ENCODE results near the gene RGR. TPM values are rescaled to one million over a fixed set of nuclear protein-coding genes. Genes with fewer than 3 reads are reported as not detected.

Gene RGR
- total RNA-seq, 1 experiment from 2014 or later, result not detected

DNA sequence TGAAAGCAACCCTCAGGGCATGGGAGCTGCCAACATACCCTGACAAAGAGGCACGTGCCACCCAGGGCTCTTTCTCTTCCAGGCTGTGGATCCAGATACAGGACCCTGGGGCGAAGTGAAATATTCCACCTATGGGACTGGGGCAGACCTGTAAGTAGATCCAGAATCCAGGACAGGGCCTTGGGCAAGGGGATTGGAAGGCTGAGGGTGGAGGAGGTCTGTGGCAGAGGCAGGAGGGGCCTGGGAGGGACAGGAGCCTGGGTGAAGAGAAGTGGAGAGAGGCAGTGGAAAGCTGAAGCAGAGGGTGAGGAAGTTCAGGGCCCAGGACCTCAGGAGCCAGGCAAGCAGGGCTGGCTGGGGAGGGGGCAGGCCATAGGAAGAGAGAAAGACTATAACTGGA lies 33.3 kb upstream of the RGR start (continued):
- TF ChIP-seq NR3C1 (CRISPR knock-in tag; conservative IDR thresholded peaks at IDR 0.05; ENCODE audit: low read depth), result no peak
- TF ChIP-seq, protein P1, sequence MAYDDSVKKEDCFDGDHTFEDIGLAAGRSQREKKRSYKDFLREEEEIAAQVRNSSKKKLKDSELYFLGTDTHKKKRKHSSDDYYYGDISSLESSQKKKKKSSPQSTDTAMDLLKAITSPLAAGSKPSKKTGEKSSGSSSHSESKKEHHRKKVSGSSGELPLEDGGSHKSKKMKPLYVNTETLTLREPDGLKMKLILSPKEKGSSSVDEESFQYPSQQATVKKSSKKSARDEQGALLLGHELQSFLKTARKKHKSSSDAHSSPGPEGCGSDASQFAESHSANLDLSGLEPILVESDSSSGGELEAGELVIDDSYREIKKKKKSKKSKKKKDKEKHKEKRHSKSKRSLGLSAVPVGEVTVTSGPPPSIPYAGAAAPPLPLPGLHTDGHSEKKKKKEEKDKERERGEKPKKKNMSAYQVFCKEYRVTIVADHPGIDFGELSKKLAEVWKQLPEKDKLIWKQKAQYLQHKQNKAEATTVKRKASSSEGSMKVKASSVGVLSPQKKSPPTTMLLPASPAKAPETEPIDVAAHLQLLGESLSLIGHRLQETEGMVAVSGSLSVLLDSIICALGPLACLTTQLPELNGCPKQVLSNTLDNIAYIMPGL (CRISPR knock-in tag; IDR thresholded peaks at IDR 0.05), result no peak
- TF ChIP-seq TCF7 (CRISPR knock-in tag; IDR thresholded peaks at IDR 0.05; ENCODE audit: low read depth), result no peak
- TF ChIP-seq, protein P2, sequence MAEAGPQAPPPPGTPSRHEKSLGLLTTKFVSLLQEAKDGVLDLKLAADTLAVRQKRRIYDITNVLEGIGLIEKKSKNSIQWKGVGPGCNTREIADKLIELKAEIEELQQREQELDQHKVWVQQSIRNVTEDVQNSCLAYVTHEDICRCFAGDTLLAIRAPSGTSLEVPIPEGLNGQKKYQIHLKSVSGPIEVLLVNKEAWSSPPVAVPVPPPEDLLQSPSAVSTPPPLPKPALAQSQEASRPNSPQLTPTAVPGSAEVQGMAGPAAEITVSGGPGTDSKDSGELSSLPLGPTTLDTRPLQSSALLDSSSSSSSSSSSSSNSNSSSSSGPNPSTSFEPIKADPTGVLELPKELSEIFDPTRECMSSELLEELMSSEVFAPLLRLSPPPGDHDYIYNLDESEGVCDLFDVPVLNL (CRISPR knock-in tag; IDR thresholded peaks at IDR 0.05; ENCODE audit: borderline replicate concordance, low read depth), result no peak
- TF ChIP-seq, protein P3, sequence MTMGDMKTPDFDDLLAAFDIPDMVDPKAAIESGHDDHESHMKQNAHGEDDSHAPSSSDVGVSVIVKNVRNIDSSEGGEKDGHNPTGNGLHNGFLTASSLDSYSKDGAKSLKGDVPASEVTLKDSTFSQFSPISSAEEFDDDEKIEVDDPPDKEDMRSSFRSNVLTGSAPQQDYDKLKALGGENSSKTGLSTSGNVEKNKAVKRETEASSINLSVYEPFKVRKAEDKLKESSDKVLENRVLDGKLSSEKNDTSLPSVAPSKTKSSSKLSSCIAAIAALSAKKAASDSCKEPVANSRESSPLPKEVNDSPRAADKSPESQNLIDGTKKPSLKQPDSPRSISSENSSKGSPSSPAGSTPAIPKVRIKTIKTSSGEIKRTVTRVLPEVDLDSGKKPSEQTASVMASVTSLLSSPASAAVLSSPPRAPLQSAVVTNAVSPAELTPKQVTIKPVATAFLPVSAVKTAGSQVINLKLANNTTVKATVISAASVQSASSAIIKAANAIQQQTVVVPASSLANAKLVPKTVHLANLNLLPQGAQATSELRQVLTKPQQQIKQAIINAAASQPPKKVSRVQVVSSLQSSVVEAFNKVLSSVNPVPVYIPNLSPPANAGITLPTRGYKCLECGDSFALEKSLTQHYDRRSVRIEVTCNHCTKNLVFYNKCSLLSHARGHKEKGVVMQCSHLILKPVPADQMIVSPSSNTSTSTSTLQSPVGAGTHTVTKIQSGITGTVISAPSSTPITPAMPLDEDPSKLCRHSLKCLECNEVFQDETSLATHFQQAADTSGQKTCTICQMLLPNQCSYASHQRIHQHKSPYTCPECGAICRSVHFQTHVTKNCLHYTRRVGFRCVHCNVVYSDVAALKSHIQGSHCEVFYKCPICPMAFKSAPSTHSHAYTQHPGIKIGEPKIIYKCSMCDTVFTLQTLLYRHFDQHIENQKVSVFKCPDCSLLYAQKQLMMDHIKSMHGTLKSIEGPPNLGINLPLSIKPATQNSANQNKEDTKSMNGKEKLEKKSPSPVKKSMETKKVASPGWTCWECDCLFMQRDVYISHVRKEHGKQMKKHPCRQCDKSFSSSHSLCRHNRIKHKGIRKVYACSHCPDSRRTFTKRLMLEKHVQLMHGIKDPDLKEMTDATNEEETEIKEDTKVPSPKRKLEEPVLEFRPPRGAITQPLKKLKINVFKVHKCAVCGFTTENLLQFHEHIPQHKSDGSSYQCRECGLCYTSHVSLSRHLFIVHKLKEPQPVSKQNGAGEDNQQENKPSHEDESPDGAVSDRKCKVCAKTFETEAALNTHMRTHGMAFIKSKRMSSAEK (CRISPR knock-in tag; IDR thresholded peaks at IDR 0.05; ENCODE audit: borderline replicate concordance), result no peak
- TF ChIP-seq, protein P4, sequence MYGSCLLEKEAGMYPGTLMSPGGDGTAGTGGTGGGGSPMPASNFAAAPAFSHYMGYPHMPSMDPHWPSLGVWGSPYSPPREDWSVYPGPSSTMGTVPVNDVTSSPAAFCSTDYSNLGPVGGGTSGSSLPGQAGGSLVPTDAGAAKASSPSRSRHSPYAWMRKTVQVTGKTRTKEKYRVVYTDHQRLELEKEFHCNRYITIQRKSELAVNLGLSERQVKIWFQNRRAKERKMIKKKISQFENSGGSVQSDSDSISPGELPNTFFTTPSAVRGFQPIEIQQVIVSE (CRISPR knock-in tag; IDR thresholded peaks at IDR 0.05; ENCODE audit: borderline replicate concordance), result no peak
- TF ChIP-seq FOXJ3 (CRISPR knock-in tag; IDR thresholded peaks at IDR 0.05; ENCODE audit: borderline replicate concordance), result no peak
- no peak for TF ChIP-seq NFATC4 (CRISPR knock-in tag; IDR thresholded peaks at IDR 0.05)

DNA sequence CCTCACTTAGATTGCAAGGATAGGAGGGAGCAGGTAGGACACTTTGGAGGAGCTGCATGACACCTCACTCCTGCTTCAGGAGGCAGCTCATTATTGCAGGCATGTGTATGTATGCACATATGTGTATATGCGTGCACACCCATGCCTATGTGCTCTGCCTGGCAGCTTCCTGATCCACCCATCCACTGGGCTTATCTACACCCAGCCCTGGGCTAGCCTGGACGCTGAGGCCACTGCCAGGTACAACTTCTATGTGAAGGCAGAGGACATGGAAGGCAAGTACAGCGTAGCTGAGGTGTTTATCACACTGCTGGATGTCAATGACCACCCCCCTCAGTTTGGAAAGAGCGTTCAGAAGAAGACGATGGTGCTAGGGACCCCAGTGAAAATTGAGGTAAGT lies 32.8 kb upstream of the RGR start:
- no peaks in the 10 kb centered on the region for H3K36me3 Mint-ChIP-seq
- H3K27me3 Mint-ChIP-seq (ENCODE audit: low read depth), result no peaks in the 10 kb centered on the region
- DNase-seq (ENCODE audit: low spot score), result no peak
- ATAC-seq, result no peak
- H3K9me3 Mint-ChIP-seq, result no peaks in the 10 kb centered on the region
- CTCF ChIA-PET, result interaction anchor here (0.8 to 3.3 kb wide), 2 partner anchors 25 to 64 kb away, joined by 4 to 15 read pairs; no protein-coding TSS in a partner anchor
- POLR2A ChIA-PET, result no interaction called here
- no peak overlapping the region for H3K27ac Mint-ChIP-seq
- H3K4me1 Mint-ChIP-seq, result peaks cover 4% of the 10 kb centered on the region; the same call in 1 of the 2 replicates
- H3K4me3 Mint-ChIP-seq, result no peak overlapping the region
- no peak for TF ChIP-seq TEAD4 (CRISPR knock-in tag; IDR thresholded peaks at IDR 0.05)
- TF ChIP-seq SP1 (CRISPR knock-in tag; conservative IDR thresholded peaks at IDR 0.05), result no peak
- no peak for TF ChIP-seq ZNF138 (CRISPR knock-in tag; conservative IDR thresholded peaks at IDR 0.05)
- TF ChIP-seq, protein P3 (CRISPR knock-in tag; IDR thresholded peaks at IDR 0.05; ENCODE audit: borderline replicate concordance), result no peak
- no peak for TF ChIP-seq SMAD4 (CRISPR knock-in tag; IDR thresholded peaks at IDR 0.05)
- no peak for TF ChIP-seq KAT7 (CRISPR knock-in tag; IDR thresholded peaks at IDR 0.05; ENCODE audit: borderline replicate concordance)
- TF ChIP-seq TEAD1 (CRISPR knock-in tag; IDR thresholded peaks at IDR 0.05), result no peak
- no peak for TF ChIP-seq OVOL2 (CRISPR knock-in tag; IDR thresholded peaks at IDR 0.05; ENCODE audit: borderline replicate concordance)
- no peak for TF ChIP-seq NR1H2 (CRISPR knock-in tag; IDR thresholded peaks at IDR 0.05)
- TF ChIP-seq RELA (CRISPR knock-in tag; IDR thresholded peaks at IDR 0.05; ENCODE audit: borderline replicate concordance), result no peak
- no peak for TF ChIP-seq ZBTB21 (CRISPR knock-in tag; IDR thresholded peaks at IDR 0.05; ENCODE audit: borderline replicate concordance)
- TF ChIP-seq, protein P5, sequence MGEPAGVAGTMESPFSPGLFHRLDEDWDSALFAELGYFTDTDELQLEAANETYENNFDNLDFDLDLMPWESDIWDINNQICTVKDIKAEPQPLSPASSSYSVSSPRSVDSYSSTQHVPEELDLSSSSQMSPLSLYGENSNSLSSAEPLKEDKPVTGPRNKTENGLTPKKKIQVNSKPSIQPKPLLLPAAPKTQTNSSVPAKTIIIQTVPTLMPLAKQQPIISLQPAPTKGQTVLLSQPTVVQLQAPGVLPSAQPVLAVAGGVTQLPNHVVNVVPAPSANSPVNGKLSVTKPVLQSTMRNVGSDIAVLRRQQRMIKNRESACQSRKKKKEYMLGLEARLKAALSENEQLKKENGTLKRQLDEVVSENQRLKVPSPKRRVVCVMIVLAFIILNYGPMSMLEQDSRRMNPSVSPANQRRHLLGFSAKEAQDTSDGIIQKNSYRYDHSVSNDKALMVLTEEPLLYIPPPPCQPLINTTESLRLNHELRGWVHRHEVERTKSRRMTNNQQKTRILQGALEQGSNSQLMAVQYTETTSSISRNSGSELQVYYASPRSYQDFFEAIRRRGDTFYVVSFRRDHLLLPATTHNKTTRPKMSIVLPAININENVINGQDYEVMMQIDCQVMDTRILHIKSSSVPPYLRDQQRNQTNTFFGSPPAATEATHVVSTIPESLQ (CRISPR knock-in tag; IDR thresholded peaks at IDR 0.05), result no peak
- TF ChIP-seq ZNF263 (CRISPR knock-in tag; IDR thresholded peaks at IDR 0.05; ENCODE audit: low read depth), result no peak
- TF ChIP-seq, protein P6, sequence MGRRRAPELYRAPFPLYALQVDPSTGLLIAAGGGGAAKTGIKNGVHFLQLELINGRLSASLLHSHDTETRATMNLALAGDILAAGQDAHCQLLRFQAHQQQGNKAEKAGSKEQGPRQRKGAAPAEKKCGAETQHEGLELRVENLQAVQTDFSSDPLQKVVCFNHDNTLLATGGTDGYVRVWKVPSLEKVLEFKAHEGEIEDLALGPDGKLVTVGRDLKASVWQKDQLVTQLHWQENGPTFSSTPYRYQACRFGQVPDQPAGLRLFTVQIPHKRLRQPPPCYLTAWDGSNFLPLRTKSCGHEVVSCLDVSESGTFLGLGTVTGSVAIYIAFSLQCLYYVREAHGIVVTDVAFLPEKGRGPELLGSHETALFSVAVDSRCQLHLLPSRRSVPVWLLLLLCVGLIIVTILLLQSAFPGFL (CRISPR knock-in tag; IDR thresholded peaks at IDR 0.05; ENCODE audit: borderline replicate concordance), result no peak

All from WTC11 (cell line).